RKO (cell line): ENCODE measurements around the gene WDR93.

Experiments used
- DNase-seq: peaks from one replicate; pipeline ENCODE4 v3.0.0-alpha.2; 2016; ENCODE audit warnings: low spot score

The WDR93 gene

GRCh38 chr15:89690276-89691218, at the start of gene WDR93, which contains the start of gene PEX11A:
TSS of gene WDR93 (plus strand) at chr15:89690811. CDS start at chr15:89701747, 10,936 bp downstream.
TSS of gene PEX11A (minus strand) at chr15:89690754. CDS start at chr15:89690632, 122 bp downstream.
- peak; percentile 74 for DNase-seq

GRCh38 chr15:89641053-89641452, 49.6 kb upstream of the WDR93 start:
- no peak for DNase-seq

- DNase-seq = no peak
Observed at GRCh38 chr15:89642106-89642505, 48.5 kb upstream of the WDR93 start.

GRCh38 chr15:89645680-89646079, 44.9 kb upstream of the WDR93 start:
- no peak for DNase-seq

GRCh38 chr15:89646416-89647141, 44.0 kb upstream of the WDR93 start:
- DNase-seq = no peak

GRCh38 chr15:89647191-89647851, 43.3 kb upstream of the WDR93 start:
- DNase-seq = peak; percentile 54

- DNase-seq = no peak
Observed at GRCh38 chr15:89648106-89649012, 42.3 kb upstream of the WDR93 start.

- DNase-seq = no peak
Observed at GRCh38 chr15:89649013-89649625, 41.5 kb upstream of the WDR93 start.

GRCh38 chr15:89649716-89650115, 40.9 kb upstream of the WDR93 start:
- no peak for DNase-seq

- DNase-seq = no peak
Observed at GRCh38 chr15:89652131-89652530, 38.5 kb upstream of the WDR93 start.

GRCh38 chr15:89652666-89653065, 37.9 kb upstream of the WDR93 start:
- DNase-seq = no peak

- no peak for DNase-seq
Observed at GRCh38 chr15:89653578-89653977, 37.0 kb upstream of the WDR93 start.

GRCh38 chr15:89654301-89654761, 36.3 kb upstream of the WDR93 start:
- peak; percentile 86 for DNase-seq

GRCh38 chr15:89654847-89655805, 35.5 kb upstream of the WDR93 start, which contains the start of gene KIF7:
TSS of gene KIF7 (minus strand) at chr15:89655467. CDS start at chr15:89652930, 2,537 bp downstream.
- peak; percentile 56 for DNase-seq

- peak; percentile 28 for DNase-seq
Observed at GRCh38 chr15:89656116-89656815, 34.3 kb upstream of the WDR93 start.

- DNase-seq = no peak
Observed at GRCh38 chr15:89657686-89658200, 32.9 kb upstream of the WDR93 start.

- no peak for DNase-seq
Observed at GRCh38 chr15:89659295-89659694, 31.3 kb upstream of the WDR93 start.

GRCh38 chr15:89660556-89660955, 30.1 kb upstream of the WDR93 start:
- peak; percentile 41 for DNase-seq
